HL-60/S4 treated with phorbol 12-myristate 13-acetate at 8.2 ng/mL for 4 days and 3 days (cell line): Measurements from ENCODE around the gene CX3CL1.
"Not testable (repeated sequence)": the region's sequence is repeated elsewhere in the genome, so short reads cannot be mapped to it uniquely, and the experiment has no call there.

Experiments
- in situ Hi-C: fragments of 300-500 bp; cut with MboI; formaldehyde crosslinking; loops from 2 replicates; pipeline ENCODE4 v1.15.0; 2022; ENCODE audit warnings: low sequenced_read_pairs

CX3CL1 gene

GRCh38 chr16:57381791-57382534 lies 9.7 kb downstream of the CX3CL1 start:
- in situ Hi-C loops: no loop called here

GRCh38 chr16:57382535-57383275 lies 10.4 kb downstream of the CX3CL1 start:
- in situ Hi-C loops: no loop called here

GRCh38 chr16:57383276-57384247 lies 11.3 kb downstream of the CX3CL1 start:
- in situ Hi-C loops: no loop called here

GRCh38 chr16:57384248-57385070 lies 12.2 kb downstream of the CX3CL1 start:
- in situ Hi-C loops: no loop called here

GRCh38 chr16:57385083-57385482 lies 12.8 kb downstream of the CX3CL1 start:
- in situ Hi-C loops: no loop called here

GRCh38 chr16:57386381-57386951 lies 14.2 kb downstream of the CX3CL1 start:
- in situ Hi-C loops: no loop called here

- in situ Hi-C loops: no loop called here
Measured at GRCh38 chr16:57387598-57388354, 15.5 kb downstream of the CX3CL1 start.

- in situ Hi-C loops: no loop called here
Measured at GRCh38 chr16:57388359-57389086, 16.2 kb downstream of the CX3CL1 start.

- in situ Hi-C loops: no loop called here
Measured at GRCh38 chr16:57389087-57389468, 16.8 kb downstream of the CX3CL1 start.

GRCh38 chr16:57390636-57391295 lies 18.5 kb downstream of the CX3CL1 start:
- in situ Hi-C loops: no loop called here

GRCh38 chr16:57391300-57391699 lies 19.0 kb downstream of the CX3CL1 start:
- in situ Hi-C loops: no loop called here

- in situ Hi-C loops: no loop called here
Measured at GRCh38 chr16:57391708-57392107, 19.4 kb downstream of the CX3CL1 start.

- in situ Hi-C loops: no loop called here
Measured at GRCh38 chr16:57392694-57393093, 20.4 kb downstream of the CX3CL1 start.

GRCh38 chr16:57394444-57394843 lies 22.2 kb downstream of the CX3CL1 start:
- in situ Hi-C loops: no loop called here

- in situ Hi-C loops: no loop called here
Measured at GRCh38 chr16:57395026-57395425, 22.7 kb downstream of the CX3CL1 start.

- in situ Hi-C loops: no loop called here
Measured at GRCh38 chr16:57396786-57397185, 24.5 kb downstream of the CX3CL1 start.

GRCh38 chr16:57397493-57397892 lies 25.2 kb downstream of the CX3CL1 start:
- in situ Hi-C loops: not testable (repeated sequence)
